Memory B cell (primary cell): Measurements from ENCODE around the gene ANKAR.
"Not testable (repeated sequence)": the region's sequence is repeated elsewhere in the genome, so short reads cannot be mapped to it uniquely, and the experiment has no call there.

Experiments used
- ATAC-seq: fragments of 150-1000 bp; cut with Tn5 transposase; 2 replicates; pipeline ENCODE4 v1.10.0; 2021; ENCODE audit warnings: low read depth, mild to moderate bottlenecking, moderate library complexity
- DNase-seq, 2 donors: peaks; one replicate each; pipeline ENCODE4 v3.0.0; 2022; ENCODE audit warnings: low spot score in 2 of 2
- H3K27ac Mint-ChIP-seq: one replicate; pipeline ENCODE4 v1.8.0; 2022; ENCODE audit warnings: mild to moderate bottlenecking, moderate library complexity, mixed read lengths
- H3K27me3 Mint-ChIP-seq: one replicate; pipeline ENCODE4 v1.8.0; 2022; ENCODE audit warnings: mixed read lengths
- H3K36me3 Mint-ChIP-seq: one replicate; pipeline ENCODE4 v1.8.0; 2022; ENCODE audit warnings: mild to moderate bottlenecking, mixed read lengths
- H3K4me1 Mint-ChIP-seq: one replicate; pipeline ENCODE4 v1.8.0; 2022; ENCODE audit warnings: mixed read lengths
- H3K4me3 Mint-ChIP-seq: one replicate; pipeline ENCODE4 v1.8.0; 2022; ENCODE audit warnings: mild to moderate bottlenecking, moderate library complexity, mixed read lengths
- H3K9me3 Mint-ChIP-seq: one replicate; pipeline ENCODE4 v1.8.0; 2022; ENCODE audit warnings: mixed read lengths

The ANKAR gene

GRCh38 chr2:189669913-189670312, 4.6 kb upstream of the ANKAR start:
- H3K4me3 Mint-ChIP-seq: no peak overlapping the region
- H3K9me3 Mint-ChIP-seq: no peaks in the 10 kb centered on the region
- H3K27ac Mint-ChIP-seq: no peak overlapping the region
- DNase-seq (no peak), ATAC-seq (no peak)
- peaks cover 20% of the 10 kb centered on the region for H3K36me3 Mint-ChIP-seq
- H3K27me3 Mint-ChIP-seq: no peaks in the 10 kb centered on the region
- peaks cover 11% of the 10 kb centered on the region for H3K4me1 Mint-ChIP-seq

DNA sequence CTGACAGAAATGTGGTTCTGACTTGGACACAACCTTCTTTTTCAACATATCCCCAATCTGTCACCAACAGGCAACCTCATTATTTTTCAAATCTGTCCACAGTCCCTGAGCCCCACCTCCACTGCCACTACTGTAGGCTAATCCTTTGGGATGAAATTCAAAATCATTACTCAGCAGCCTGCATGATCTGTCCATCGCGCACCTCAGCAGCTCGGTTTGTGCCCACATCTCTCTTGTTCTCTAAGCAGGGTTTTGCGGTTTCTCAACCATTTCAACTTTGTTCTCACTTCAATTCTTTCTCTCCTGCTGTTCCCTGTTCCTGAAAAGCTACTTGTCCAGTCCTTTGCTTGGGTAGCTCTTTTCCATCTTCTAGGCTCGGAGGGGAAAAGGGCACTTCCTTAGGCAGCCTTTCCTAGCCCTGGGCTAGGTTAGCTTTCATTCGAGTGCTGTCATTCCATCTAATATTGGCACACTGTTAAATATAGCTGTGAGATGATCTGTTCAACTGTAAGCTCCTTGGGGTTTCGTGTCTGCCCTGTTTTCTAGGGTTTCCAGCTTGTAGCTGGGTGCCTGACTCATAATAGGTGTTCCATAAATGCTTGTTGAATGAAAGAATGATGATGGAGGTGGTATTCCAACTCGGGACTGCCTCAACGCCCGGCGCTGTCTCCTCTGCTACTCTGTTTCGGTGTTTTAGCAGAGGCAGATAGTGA, 653 bp upstream of the ANKAR start:
- Mint-ChIP-seq H3K4me1 (peaks cover 20% of the 10 kb centered on the region), H3K9me3 (peaks cover 7% of the 10 kb centered on the region), H3K27ac (peak overlapping the region; percentile 97), H3K27me3 (no peaks in the 10 kb centered on the region), H3K4me3 (peak overlapping the region; percentile 95), H3K36me3 (peaks cover 24% of the 10 kb centered on the region)
- ATAC-seq: no peak
- DNase-seq: no peak

DNA sequence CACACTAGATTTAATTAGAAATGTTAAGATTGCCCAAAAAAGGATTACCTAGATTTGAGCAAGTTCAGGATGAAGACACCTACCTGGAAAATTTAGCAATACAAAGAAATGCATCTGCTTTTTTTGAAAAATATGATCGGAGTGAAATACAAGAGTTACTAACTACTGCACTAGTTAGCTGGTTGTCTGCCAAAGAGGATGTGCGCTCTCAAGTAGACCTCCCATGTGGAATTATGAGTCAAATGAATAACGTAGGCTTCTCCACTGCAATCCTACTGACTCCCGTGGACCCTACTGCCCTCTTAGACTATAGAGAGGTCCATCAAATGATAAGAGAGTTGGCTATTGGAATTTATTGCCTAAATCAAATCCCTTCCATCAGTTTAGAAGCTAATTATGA, 2.0 kb downstream of the ANKAR start:
- Mint-ChIP-seq H3K4me3 (no peak overlapping the region), H3K27me3 (no peaks in the 10 kb centered on the region), H3K36me3 (peaks cover 22% of the 10 kb centered on the region), H3K4me1 (peaks cover 34% of the 10 kb centered on the region), H3K9me3 (peaks cover 8% of the 10 kb centered on the region), H3K27ac (no peak overlapping the region)
- DNase-seq (no peak), ATAC-seq (no peak)

DNA sequence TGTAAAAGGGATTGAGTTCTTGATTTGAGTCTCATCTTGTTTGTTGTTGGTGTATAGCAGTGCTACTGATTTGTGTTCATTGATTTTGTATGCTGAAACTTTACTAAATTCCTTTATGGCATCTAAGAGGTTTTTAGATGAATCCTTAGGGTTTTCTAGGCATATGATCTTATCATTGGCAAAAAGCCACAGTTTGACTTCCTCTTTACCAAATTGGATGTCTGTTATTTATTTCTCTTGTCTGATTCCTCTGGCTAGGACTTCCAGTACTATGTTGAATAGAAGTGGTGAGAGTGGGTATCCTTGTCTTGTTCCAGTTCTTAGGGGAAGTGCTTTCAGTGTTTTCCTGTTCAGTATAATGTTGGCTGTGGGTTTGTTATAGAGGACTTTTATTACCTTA, 4.8 kb downstream of the ANKAR start:
- H3K9me3 Mint-ChIP-seq: peaks cover 8% of the 10 kb centered on the region
- peaks cover 16% of the 10 kb centered on the region for H3K36me3 Mint-ChIP-seq
- H3K27ac Mint-ChIP-seq: no peak overlapping the region
- DNase-seq (no peak), ATAC-seq (no peak)
- no peaks in the 10 kb centered on the region for H3K27me3 Mint-ChIP-seq
- H3K4me1 Mint-ChIP-seq: peaks cover 31% of the 10 kb centered on the region
- no peak overlapping the region for H3K4me3 Mint-ChIP-seq

DNA sequence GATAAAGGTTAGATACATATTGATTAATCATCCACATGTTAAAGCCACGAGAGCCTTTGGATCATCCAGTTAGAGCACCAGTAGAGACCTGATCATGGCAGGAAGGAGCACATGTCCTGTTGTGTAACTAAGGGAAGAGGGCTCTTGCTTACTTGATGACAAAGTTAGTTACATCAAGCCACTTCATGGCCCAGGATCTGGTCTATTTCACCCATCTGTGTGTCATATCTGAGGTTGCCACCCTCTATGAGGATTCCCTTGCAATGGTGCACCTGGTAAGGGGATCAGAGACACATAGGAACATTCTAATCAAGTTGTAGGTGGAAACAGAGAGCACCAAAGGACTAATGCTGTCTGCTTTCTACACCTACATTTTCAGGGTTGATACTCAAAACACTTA, 6.7 kb downstream of the ANKAR start:
- no peak overlapping the region for H3K27ac Mint-ChIP-seq
- no peak for ATAC-seq
- no peaks in the 10 kb centered on the region for H3K27me3 Mint-ChIP-seq
- H3K4me1 Mint-ChIP-seq: peaks cover 30% of the 10 kb centered on the region
- H3K4me3 Mint-ChIP-seq: no peak overlapping the region
- peaks cover 8% of the 10 kb centered on the region for H3K9me3 Mint-ChIP-seq
- H3K36me3 Mint-ChIP-seq: peaks cover 16% of the 10 kb centered on the region
- no peak for DNase-seq

DNA sequence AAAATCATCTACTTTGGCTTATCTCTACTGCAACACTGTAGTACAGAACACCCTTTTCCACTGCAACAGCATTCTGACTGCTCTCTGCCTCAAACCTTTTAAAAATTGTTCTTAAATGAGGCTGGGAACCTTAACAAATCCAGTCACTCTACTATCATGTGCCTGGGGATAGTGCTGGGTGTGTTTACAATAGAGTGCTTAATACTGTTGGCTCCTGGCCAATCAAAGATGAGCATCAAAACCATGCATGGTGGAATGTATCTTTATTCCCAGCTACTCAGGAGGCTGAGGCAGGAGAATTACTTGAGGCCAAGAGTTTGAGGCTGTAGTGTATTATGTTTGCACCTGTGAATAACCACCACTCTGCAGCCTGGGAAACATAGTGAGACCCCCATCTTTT, 7.4 kb downstream of the ANKAR start:
- H3K36me3 Mint-ChIP-seq: peaks cover 16% of the 10 kb centered on the region
- peaks cover 30% of the 10 kb centered on the region for H3K4me1 Mint-ChIP-seq
- H3K9me3 Mint-ChIP-seq: peaks cover 8% of the 10 kb centered on the region
- DNase-seq: no peak
- no peak for ATAC-seq
- no peak overlapping the region for H3K27ac Mint-ChIP-seq
- no peak overlapping the region for H3K4me3 Mint-ChIP-seq
- H3K27me3 Mint-ChIP-seq: no peaks in the 10 kb centered on the region

DNA sequence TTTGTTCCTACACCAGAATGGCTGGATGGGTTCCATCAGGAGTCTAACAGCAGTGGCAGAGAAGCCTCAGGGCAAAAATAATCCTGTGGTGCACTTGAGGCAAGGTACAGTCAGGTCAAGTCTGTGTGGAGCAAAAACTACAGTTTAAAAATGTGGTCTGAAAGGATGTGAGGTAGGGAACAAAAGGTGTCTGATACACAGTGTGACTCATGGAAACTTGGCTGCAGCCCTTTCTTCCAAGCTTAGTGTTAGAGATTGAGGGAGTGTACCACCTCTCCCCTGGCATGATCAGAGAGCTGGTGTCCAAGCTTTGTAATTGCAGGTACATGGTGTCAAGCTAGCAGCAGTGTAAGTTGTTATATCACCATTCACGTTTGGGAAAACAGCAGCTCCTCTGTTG, 8.9 kb downstream of the ANKAR start:
- ATAC-seq: no peak
- H3K9me3 Mint-ChIP-seq: peaks cover 5% of the 10 kb centered on the region

GRCh38 chr2:189684811-189685210, 10.3 kb downstream of the ANKAR start:
- no peak for DNase-seq
- Mint-ChIP-seq H3K36me3 (peaks cover 3% of the 10 kb centered on the region), H3K9me3 (no peaks in the 10 kb centered on the region), H3K27ac (no peak overlapping the region), H3K27me3 (no peaks in the 10 kb centered on the region), H3K4me1 (peaks cover 18% of the 10 kb centered on the region), H3K4me3 (no peak overlapping the region)
- no peak for ATAC-seq

More for the DNA sequence above, 8.9 kb downstream of the ANKAR start:
- Mint-ChIP-seq H3K36me3 (peaks cover 6% of the 10 kb centered on the region), H3K27me3 (no peaks in the 10 kb centered on the region), H3K27ac (no peak overlapping the region), H3K4me3 (no peak overlapping the region), H3K4me1 (peaks cover 29% of the 10 kb centered on the region)
- DNase-seq: no peak

- Mint-ChIP-seq H3K27me3 (no peaks in the 10 kb centered on the region), H3K4me1 (peaks cover 12% of the 10 kb centered on the region), H3K27ac (no peak overlapping the region), H3K36me3 (peaks cover 3% of the 10 kb centered on the region), H3K4me3 (no peak overlapping the region), H3K9me3 (no peaks in the 10 kb centered on the region)
- DNase-seq: no peak
- no peak for ATAC-seq
Measured at GRCh38 chr2:189685540-189686229, 11.2 kb downstream of the ANKAR start.

DNA sequence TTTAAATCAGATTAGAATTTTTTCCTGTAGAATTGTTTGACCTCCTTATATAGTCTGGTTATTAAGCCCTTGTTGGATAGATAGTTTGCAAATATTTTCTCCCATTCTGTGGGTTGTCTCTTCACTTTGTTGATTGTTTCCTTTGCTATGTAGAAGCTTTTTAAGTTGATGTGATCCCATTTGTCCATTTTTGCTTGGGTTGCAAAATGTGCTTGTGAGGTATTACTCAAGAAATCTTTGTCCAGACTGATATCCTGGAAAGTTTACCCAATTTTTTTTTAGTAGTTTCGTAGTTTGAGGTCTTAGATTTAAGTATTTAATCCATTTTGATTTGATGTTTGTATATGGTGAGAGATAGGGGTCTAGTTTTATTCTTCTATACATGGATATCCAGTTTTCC, 13.3 kb downstream of the ANKAR start:
- ATAC-seq, H3K27me3 Mint-ChIP-seq, H3K4me3 Mint-ChIP-seq, H3K36me3 Mint-ChIP-seq, H3K9me3 Mint-ChIP-seq, H3K27ac Mint-ChIP-seq, DNase-seq: not testable (repeated sequence)
- peaks cover 12% of the 10 kb centered on the region for H3K4me1 Mint-ChIP-seq

DNA sequence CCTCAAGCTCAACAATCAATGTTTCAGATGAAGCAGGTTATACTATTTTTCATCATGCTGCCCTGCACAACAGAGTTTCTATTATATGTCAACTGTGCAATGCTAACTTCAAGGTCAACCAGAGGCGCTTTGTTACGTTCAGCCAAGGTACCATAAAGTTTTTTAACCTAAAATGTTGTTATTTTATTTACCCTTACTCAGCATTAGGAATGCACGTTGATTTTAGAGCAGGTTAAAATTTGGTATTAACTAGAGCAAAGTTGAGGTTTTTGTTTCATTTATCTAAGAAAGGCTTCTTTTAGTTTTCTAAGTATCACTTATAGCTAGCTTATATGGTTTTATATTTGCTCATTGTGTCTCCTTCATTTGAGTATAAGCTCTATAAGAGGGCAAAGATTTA, 21.8 kb downstream of the ANKAR start:
- Mint-ChIP-seq H3K27me3 (no peaks in the 10 kb centered on the region), H3K4me1 (no peaks in the 10 kb centered on the region), H3K36me3 (peaks cover 3% of the 10 kb centered on the region), H3K4me3 (no peak overlapping the region), H3K27ac (no peak overlapping the region), H3K9me3 (no peaks in the 10 kb centered on the region)
- DNase-seq: no peak
- ATAC-seq: no peak

- Mint-ChIP-seq H3K9me3 (no peaks in the 10 kb centered on the region), H3K4me1 (no peaks in the 10 kb centered on the region), H3K27me3 (no peaks in the 10 kb centered on the region), H3K27ac (no peak overlapping the region), H3K36me3 (peaks cover 3% of the 10 kb centered on the region), H3K4me3 (peak overlapping the region; percentile 4)
- ATAC-seq (peak; percentile 61), DNase-seq (peak in 1 of 2 donors; percentile 16)
Measured at GRCh38 chr2:189698020-189698887, 23.8 kb downstream of the ANKAR start.

DNA sequence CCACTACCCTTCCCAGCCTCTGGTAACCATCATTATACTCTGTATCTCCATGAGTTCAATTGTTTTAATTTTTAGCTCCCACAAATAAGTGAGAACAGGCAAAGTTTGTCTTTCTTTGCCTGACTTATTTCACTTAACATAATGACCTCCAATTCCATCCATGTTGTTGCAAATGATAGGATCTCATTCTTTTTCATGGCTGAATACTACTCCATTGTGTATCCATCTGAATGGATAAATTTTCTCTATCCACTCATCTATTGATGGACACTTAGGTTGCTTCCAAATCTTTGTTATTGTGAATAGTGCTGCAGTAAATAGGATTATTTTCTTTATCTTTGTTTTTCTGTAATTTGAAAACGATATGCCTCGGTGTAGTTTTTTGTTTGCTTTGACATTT, 26.2 kb downstream of the ANKAR start:
- Mint-ChIP-seq H3K27me3 (no peaks in the 10 kb centered on the region), H3K27ac (no peak overlapping the region), H3K9me3 (no peaks in the 10 kb centered on the region), H3K4me1 (no peaks in the 10 kb centered on the region), H3K36me3 (no peaks in the 10 kb centered on the region), H3K4me3 (no peak overlapping the region)
- ATAC-seq: no peak
- DNase-seq: no peak

DNA sequence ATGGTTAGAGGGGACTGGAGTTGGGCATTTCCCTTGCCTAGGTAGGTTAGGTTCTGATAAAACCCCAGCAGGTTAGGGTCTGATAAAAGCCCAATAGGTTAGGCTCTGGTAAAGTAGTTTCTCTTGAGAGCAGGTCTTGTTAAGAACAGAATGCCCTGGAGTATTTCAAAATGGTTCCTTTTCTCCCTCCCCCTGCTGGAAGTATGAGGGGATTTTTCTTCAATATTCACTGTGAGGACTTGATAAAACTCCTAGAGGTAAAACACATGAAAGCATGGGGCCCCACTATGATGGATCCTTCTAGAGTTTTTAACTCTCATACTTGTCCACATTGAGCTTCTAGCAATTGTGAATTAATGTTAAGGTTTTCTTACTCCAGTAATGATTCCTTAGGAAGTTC, 27.6 kb downstream of the ANKAR start:
- H3K9me3 Mint-ChIP-seq: no peaks in the 10 kb centered on the region
- DNase-seq (no peak), ATAC-seq (no peak)
- no peaks in the 10 kb centered on the region for H3K36me3 Mint-ChIP-seq
- no peak overlapping the region for H3K27ac Mint-ChIP-seq
- no peak overlapping the region for H3K4me3 Mint-ChIP-seq
- H3K27me3 Mint-ChIP-seq: no peaks in the 10 kb centered on the region
- no peaks in the 10 kb centered on the region for H3K4me1 Mint-ChIP-seq
